ENCODE data around the gene MAP4K3.
"Not testable (repeated sequence)": the region's sequence is repeated elsewhere in the genome, so short reads cannot be mapped to it uniquely, and the experiment has no call there.

The MAP4K3 gene

GRCh38 chr2:39375917-39376316 lies 61.2 kb downstream of the MAP4K3 start:
- no peak for DNase-seq

- DNase-seq, result no peak
Observed at GRCh38 chr2:39373181-39373802, 63.8 kb downstream of the MAP4K3 start.

- no peak for DNase-seq
Observed at GRCh38 chr2:39370101-39370500, 67.0 kb downstream of the MAP4K3 start.

GRCh38 chr2:39368846-39369245 lies 68.2 kb downstream of the MAP4K3 start:
- DNase-seq, result no peak

- no peak for DNase-seq
Observed at GRCh38 chr2:39368376-39368775, 68.7 kb downstream of the MAP4K3 start.

- no peak for DNase-seq
Observed at GRCh38 chr2:39362595-39362994, 74.5 kb downstream of the MAP4K3 start.

- no peak for DNase-seq
Observed at GRCh38 chr2:39361511-39361910, 75.6 kb downstream of the MAP4K3 start.

- DNase-seq, result not testable (repeated sequence)
Observed at GRCh38 chr2:39360342-39360741, 76.7 kb downstream of the MAP4K3 start.

GRCh38 chr2:39359453-39360038 lies 77.5 kb downstream of the MAP4K3 start:
- DNase-seq, result no peak

GRCh38 chr2:39356922-39357639 lies 80.0 kb downstream of the MAP4K3 start:
- DNase-seq, result peak in 17 of 58 donors; percentile 2 to 35 (median 11)

- DNase-seq, result no peak
Observed at GRCh38 chr2:39350658-39351057, 86.4 kb downstream of the MAP4K3 start.

GRCh38 chr2:39338502-39338901 lies 98.6 kb downstream of the MAP4K3 start:
- no peak for DNase-seq

- no peak for DNase-seq
Observed at GRCh38 chr2:39335930-39336329, 101.2 kb downstream of the MAP4K3 start.

- no peak for DNase-seq
Observed at GRCh38 chr2:39334978-39335377, 102.1 kb downstream of the MAP4K3 start.

- no peak for DNase-seq
Observed at GRCh38 chr2:39334529-39334928, 102.6 kb downstream of the MAP4K3 start.

GRCh38 chr2:39326644-39327043 lies 110.4 kb downstream of the MAP4K3 start:
- no peak for DNase-seq

GRCh38 chr2:39325966-39326365 lies 111.1 kb downstream of the MAP4K3 start:
- no peak for DNase-seq

GRCh38 chr2:39321056-39322035 lies 115.7 kb downstream of the MAP4K3 start:
- not testable (repeated sequence) for DNase-seq

GRCh38 chr2:39320162-39320561 lies 116.9 kb downstream of the MAP4K3 start:
- no peak for DNase-seq

GRCh38 chr2:39313575-39313974 lies 123.5 kb downstream of the MAP4K3 start:
- no peak for DNase-seq

GRCh38 chr2:39311469-39311868 lies 125.6 kb downstream of the MAP4K3 start:
- DNase-seq, result no peak

- no peak for DNase-seq
Observed at GRCh38 chr2:39308778-39309177, 128.3 kb downstream of the MAP4K3 start.
